ENCODE results near the gene CALN1. TPM values are rescaled to one million over a fixed set of nuclear protein-coding genes. Genes with fewer than 3 reads are reported as not detected.

CALN1 gene
- total and polyA plus RNA-seq, 2 of the 8 experiments (the other 6 are each of a cell fraction or from before 2014, with no cell fraction given) = 6.4 to 15.2 TPM

DNA sequence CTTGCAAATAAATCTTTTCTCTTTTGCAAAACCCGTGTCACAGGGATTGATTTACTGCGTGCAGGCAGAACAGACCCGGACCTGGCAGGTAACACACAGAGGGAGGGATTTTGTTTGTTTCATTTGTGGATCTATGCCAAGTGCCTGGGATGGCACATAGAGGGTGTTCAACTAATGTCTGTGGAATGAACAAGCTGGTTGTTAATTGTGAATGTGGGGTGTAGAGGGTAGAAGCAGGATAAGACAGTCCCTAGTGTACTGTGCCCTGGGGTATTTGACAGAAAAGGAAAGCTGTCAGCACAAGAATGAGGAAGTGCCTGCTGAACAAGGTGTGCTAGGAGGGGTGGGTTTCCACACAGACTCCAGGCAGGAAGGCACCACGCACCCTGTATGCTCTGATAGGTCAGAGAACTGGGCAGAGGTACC is 331.8 kb downstream of the CALN1 start:
- POLR2A ChIA-PET (ENCODE audit: partially characterized antibody) = no interaction called here
- Histone ChIP-seq H3K27ac (ENCODE audit: low read depth, low read length) (no peak overlapping the region), H3K36me3 (ENCODE audit: control insufficient read depth in 2 of 4, insufficient read depth in 4 of 4, low read length in 3 of 4) (no peaks in the 10 kb centered on the region), H3K79me1 (ENCODE audit: low read depth, low read length) (no peaks in the 10 kb centered on the region), H3K4me1 (replicated peaks in 1 of 4; ENCODE audit: control insufficient read depth in 3 of 4, insufficient read depth in 4 of 4, low read length in 3 of 4) (no peaks in the 10 kb centered on the region), H4K20me1 (replicated peaks in 1 of 2; ENCODE audit: control insufficient read depth in 1 of 2, insufficient read depth in 2 of 2, low read length in 2 of 2) (no peaks in the 10 kb centered on the region), H3K23me2 (ENCODE audit: low read depth, low read length) (no peaks in the 10 kb centered on the region; the same call in 1 of the 2 replicates), H3K56ac (replicated peaks; ENCODE audit: insufficient read length, low read depth, low read length) (no peak overlapping the region), H2BK120ac (replicated peaks; ENCODE audit: low read depth, low read length) (no peak overlapping the region), H2BK15ac (ENCODE audit: low read length) (no peak overlapping the region), H4K5ac (ENCODE audit: insufficient read length, low read depth, low read length) (no peak overlapping the region), H3K14ac (ENCODE audit: insufficient read length) (no peak overlapping the region), H4K8ac (ENCODE audit: extremely low read depth, insufficient read depth, low read length) (no peak overlapping the region), H2BK5ac (ENCODE audit: low read depth, low read length) (0 out of 2 replicates have a peak overlapping the region, but pooled peaks have one; percentile 3), H3K23ac (ENCODE audit: insufficient read length) (peak overlapping the region; percentile 12), H2AK5ac (ENCODE audit: low read depth, low read length) (no peak overlapping the region), H3K79me2 (ENCODE audit: control insufficient read depth in 1 of 2, insufficient read depth in 2 of 2, low read length in 2 of 2) (no peaks in the 10 kb centered on the region), H4K91ac (replicated peaks; ENCODE audit: insufficient read length, low read length) (no peak overlapping the region), H3K4ac (replicated peaks; ENCODE audit: insufficient read length, low read depth, low read length) (no peak overlapping the region), H2BK12ac (ENCODE audit: low read depth, low read length) (no peak overlapping the region), H3K27me3 (replicated peaks in 1 of 4; ENCODE audit: control insufficient read depth in 3 of 4, extremely low read depth in 1 of 4, insufficient read depth in 3 of 4, low read length in 3 of 4) (no peaks in the 10 kb centered on the region), H3K9ac (replicated peaks in 1 of 4; ENCODE audit: extremely low read depth in 1 of 4, low read depth in 3 of 4, low read length in 3 of 4) (no peak overlapping the region), H3K4me3 (ENCODE audit: extremely low read depth in 1 of 4, insufficient read depth in 2 of 4, low read depth in 3 of 4, low read length in 4 of 4) (no peak overlapping the region), H3K18ac (ENCODE audit: extremely low read depth, low read length) (no peak overlapping the region), H3K9me3 (ENCODE audit: insufficient read depth in 2 of 2, low read depth in 1 of 2, low read length in 1 of 2) (no peaks in the 10 kb centered on the region), H2BK20ac (ENCODE audit: low read length) (no peak overlapping the region), H2AFZ (ENCODE audit: low read length) (no peak overlapping the region), H3K4me2 (ENCODE audit: insufficient read depth in 1 of 2, low read depth in 2 of 2, low read length in 2 of 2) (no peak overlapping the region)
- TF ChIP-seq CBX8 (IDR thresholded peaks at IDR 0.05; ENCODE audit: borderline replicate concordance, low read depth, low read length) (no peak), SRF (IDR thresholded peaks at IDR 0.05; ENCODE audit: low read depth, low read length) (no peak), RXRA (IDR thresholded peaks at IDR 0.05; ENCODE audit: insufficient read depth, low read depth, low read length) (no peak), POU5F1 (IDR thresholded peaks at IDR 0.05; ENCODE audit: low read depth, low read length) (no peak), E2F6 (IDR thresholded peaks at IDR 0.05) (no peak), SIN3A (conservative IDR thresholded peaks at IDR 0.05 in 1 of 2, IDR thresholded peaks at IDR 0.05 in 1 of 2; ENCODE audit: low read depth in 1 of 2, low read length in 2 of 2) (no peak), KDM5A (IDR thresholded peaks at IDR 0.05; ENCODE audit: low read length) (no peak), JUND (IDR thresholded peaks at IDR 0.05; ENCODE audit: low read length) (no peak), TCF12 (IDR thresholded peaks at IDR 0.05; ENCODE audit: low read depth, low read length) (no peak), ASH2L (IDR thresholded peaks at IDR 0.05; ENCODE audit: low read length) (no peak), JUN (IDR thresholded peaks at IDR 0.05; ENCODE audit: low read depth, low read length) (no peak), BRCA1 (IDR thresholded peaks at IDR 0.05; ENCODE audit: low read depth, low read length) (no peak), RBBP5 (IDR thresholded peaks at IDR 0.05; ENCODE audit: borderline replicate concordance, low read depth, low read length) (no peak)
- FAIRE-seq = no peak
- whole genome bisulfite sequencing, 2 experiments (ENCODE audit: extremely low coverage in 1 of 2, insufficient coverage in 1 of 2, insufficient read length in 1 of 2, insufficient replicate concordance in 2 of 2, low coverage in 1 of 2, low lambda C conversion rate in 2 of 2, missing lambda C conversion rate in 1 of 2) = 81% methylated on average over 4 of the region's 4 CpGs; no CpG with 5 or more reads in 1 of the 2 experiments
- DNase-seq (ENCODE audit: low read depth in 1 of 2, low spot score in 2 of 2) = peak in 1 of 2 experiments; percentile 31
- CTCF ChIA-PET (ENCODE audit: partially characterized antibody) = interaction anchor here (0.7 to 1.5 kb wide), 3 partner anchors 12 to 335 kb away, joined by 3 to 5 read pairs (median 5); no protein-coding TSS in a partner anchor

Data from H1 (cell line).